Mammary epithelial cell (primary cell): ENCODE data around the gene UVSSA.

Experiments used
- EZH2 ChIP-seq: IDR thresholded peaks from 2 replicates; pipeline ENCODE4 v1.6.1; 2012; ENCODE audit warnings: low read length, inconsistent platforms, borderline replicate concordance
- TF ChIP-seq, protein P1 (sequence below), 2 donors: IDR thresholded peaks in 1 of 2; conservative IDR thresholded peaks in 1 of 2; 2 replicates each; pipeline ENCODE4 v1.5.1; 2011 to 2012; ENCODE audit warnings: inconsistent platforms in 2 of 2, low read length in 2 of 2, mild to moderate bottlenecking in 2 of 2, control low read depth in 1 of 2, low read depth in 1 of 2; ENCODE audit not compliant: insufficient read depth in 1 of 2; ENCODE audit errors: extremely low read depth in 1 of 2

DNA sequence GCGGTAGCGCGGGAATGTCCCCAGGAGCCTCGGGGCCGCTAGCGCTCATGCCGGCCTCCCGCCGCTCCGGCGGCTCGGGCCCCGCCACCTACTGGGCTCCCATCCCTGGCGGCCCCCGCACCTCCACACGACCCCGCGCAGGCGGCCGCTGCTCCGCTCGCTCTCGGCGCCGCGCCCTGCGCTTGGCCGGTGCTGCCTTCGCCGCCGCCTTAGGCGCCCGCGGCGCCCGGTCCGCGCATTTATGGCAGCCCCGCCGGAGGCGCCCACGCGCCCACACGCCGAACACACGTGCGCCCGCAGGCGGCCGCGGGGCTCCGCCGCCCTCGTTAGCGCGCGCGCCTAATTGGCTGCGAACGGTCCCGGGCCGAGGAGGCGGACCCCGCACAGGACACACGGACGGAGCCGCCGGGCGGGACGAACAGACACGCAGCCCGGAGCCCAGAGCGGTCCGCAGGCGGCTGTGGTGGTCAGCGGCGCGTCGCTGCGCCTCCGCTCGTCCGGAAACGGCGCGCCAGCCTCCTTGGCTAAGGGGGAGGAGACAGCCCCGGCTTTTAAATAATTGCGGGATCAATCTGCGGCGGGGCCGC lies 59.5 kb downstream of the UVSSA start, which contains the start of gene NKX1-1:
- TF ChIP-seq, protein P1, sequence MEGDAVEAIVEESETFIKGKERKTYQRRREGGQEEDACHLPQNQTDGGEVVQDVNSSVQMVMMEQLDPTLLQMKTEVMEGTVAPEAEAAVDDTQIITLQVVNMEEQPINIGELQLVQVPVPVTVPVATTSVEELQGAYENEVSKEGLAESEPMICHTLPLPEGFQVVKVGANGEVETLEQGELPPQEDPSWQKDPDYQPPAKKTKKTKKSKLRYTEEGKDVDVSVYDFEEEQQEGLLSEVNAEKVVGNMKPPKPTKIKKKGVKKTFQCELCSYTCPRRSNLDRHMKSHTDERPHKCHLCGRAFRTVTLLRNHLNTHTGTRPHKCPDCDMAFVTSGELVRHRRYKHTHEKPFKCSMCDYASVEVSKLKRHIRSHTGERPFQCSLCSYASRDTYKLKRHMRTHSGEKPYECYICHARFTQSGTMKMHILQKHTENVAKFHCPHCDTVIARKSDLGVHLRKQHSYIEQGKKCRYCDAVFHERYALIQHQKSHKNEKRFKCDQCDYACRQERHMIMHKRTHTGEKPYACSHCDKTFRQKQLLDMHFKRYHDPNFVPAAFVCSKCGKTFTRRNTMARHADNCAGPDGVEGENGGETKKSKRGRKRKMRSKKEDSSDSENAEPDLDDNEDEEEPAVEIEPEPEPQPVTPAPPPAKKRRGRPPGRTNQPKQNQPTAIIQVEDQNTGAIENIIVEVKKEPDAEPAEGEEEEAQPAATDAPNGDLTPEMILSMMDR (conservative IDR thresholded peaks at IDR 0.05 in 1 of 2, IDR thresholded peaks at IDR 0.05 in 1 of 2; ENCODE audit: extremely low read depth in 1 of 2, insufficient read depth in 1 of 2, low read depth in 1 of 2, low read length in 2 of 2) = no peak
- TF ChIP-seq EZH2 = no peak
